Tibial artery (tissue), 4 donors: Measurements from ENCODE around the gene WLS.

Experiments used
- DNase-seq, 2 donors: peaks; one replicate each; pipeline ENCODE4 v3.0.0-alpha.2; 2019
- H3K27ac ChIP-seq, 2 donors: fragments of 200-600 bp; sonication (generic) in 1 of 2; 1 replicate in 1 of 2; 2 replicates in 1 of 2; pipeline ENCODE4 v1.5.1; 2018 to 2019; ENCODE audit warnings: mild to moderate bottlenecking in 1 of 2
- H3K27me3 ChIP-seq, 2 donors: fragments of 200-600 bp; sonication (generic) in 1 of 2; one replicate each; pipeline versions ENCODE4 v1.5.1 to v1.6.0; 2016 to 2019
- H3K36me3 ChIP-seq, 3 donors: fragments of 200-600 bp; sonication (generic) in 2 of 3; one replicate each; pipeline ENCODE4 v1.5.1; 2016 to 2019; ENCODE audit warnings: mild to moderate bottlenecking in 2 of 3
- H3K4me1 ChIP-seq, 4 donors: fragments of 200-600 bp; sonication (generic) in 2 of 4; 1 replicate in 3 of 4; 2 replicates in 1 of 4; pipeline ENCODE4 v1.5.1; 2016 to 2019
- H3K4me3 ChIP-seq, 2 donors: fragments of 200-600 bp; sonication (generic) in 1 of 2; 1 replicate in 1 of 2; 2 replicates in 1 of 2; pipeline ENCODE4 v1.5.1; 2018 to 2019; ENCODE audit warnings: mild to moderate bottlenecking in 2 of 2
- H3K9me3 ChIP-seq, 3 donors: fragments of 200-600 bp; sonication (generic) in 1 of 3; one replicate each; pipeline ENCODE4 v1.5.1; 2016 to 2019
- CTCF ChIP-seq, 2 experiments: fragments of 200-600 bp in 1 of 2; fragments of 450-650 bp in 1 of 2; IDR thresholded peaks; one replicate each; pipeline ENCODE4 v1.5.1; 2017 to 2019; ENCODE audit warnings: antibody characterized with exemption in 2 of 2, mild to moderate bottlenecking in 1 of 2, moderate library complexity in 1 of 2
- intact Hi-C: fragments of 100-400 bp; cut with DNase I; formaldehyde crosslinking; loops from one replicate; pipeline ENCODE4 v1.15.0; 2023; ENCODE audit warnings: low total_unique reads

Gene WLS

GRCh38 chr1:68180441-68181164, 51.7 kb downstream of the WLS start:
- H3K36me3 ChIP-seq: no peaks in the 10 kb centered on the region
- peaks cover 0 to 28% (median 19%) of the 10 kb centered on the region in 4 donors for H3K4me1 ChIP-seq
- no peak for TF ChIP-seq CTCF (IDR thresholded peaks at IDR 0.05)
- no peak overlapping the region for H3K27ac ChIP-seq
- intact Hi-C loops: no loop called here
- no peaks in the 10 kb centered on the region for H3K27me3 ChIP-seq
- no peak overlapping the region for H3K4me3 ChIP-seq
- no peak for DNase-seq
- no peaks in the 10 kb centered on the region for H3K9me3 ChIP-seq

GRCh38 chr1:68178821-68179490, 53.4 kb downstream of the WLS start:
- Histone ChIP-seq H3K4me1 (peaks cover 0 to 44% (median 35%) of the 10 kb centered on the region in 4 donors), H3K27ac (no peak overlapping the region), H3K4me3 (no peak overlapping the region), H3K36me3 (no peaks in the 10 kb centered on the region), H3K27me3 (no peaks in the 10 kb centered on the region), H3K9me3 (no peaks in the 10 kb centered on the region)
- TF ChIP-seq CTCF (IDR thresholded peaks at IDR 0.05): no peak
- intact Hi-C loops: no loop called here
- DNase-seq: no peak

- no peak for TF ChIP-seq CTCF (IDR thresholded peaks at IDR 0.05)
- Histone ChIP-seq H3K27me3 (no peaks in the 10 kb centered on the region), H3K9me3 (no peaks in the 10 kb centered on the region), H3K27ac (peak overlapping the region; percentile 56 to 65), H3K4me1 (peaks cover 0 to 55% (median 46%) of the 10 kb centered on the region in 4 donors), H3K36me3 (no peaks in the 10 kb centered on the region), H3K4me3 (no peak overlapping the region)
- intact Hi-C loops: no loop called here
- DNase-seq: no peak
Measured at GRCh38 chr1:68175621-68176398, 56.5 kb downstream of the WLS start.

- H3K9me3 ChIP-seq: no peaks in the 10 kb centered on the region
- intact Hi-C loops: no loop called here
- H3K4me1 ChIP-seq: peaks cover 0 to 55% (median 46%) of the 10 kb centered on the region in 4 donors
- no peak for DNase-seq
- H3K36me3 ChIP-seq: no peaks in the 10 kb centered on the region
- H3K27me3 ChIP-seq: no peaks in the 10 kb centered on the region
- H3K4me3 ChIP-seq: no peak overlapping the region
- H3K27ac ChIP-seq: peak overlapping the region; percentile 56 to 65
- TF ChIP-seq CTCF (IDR thresholded peaks at IDR 0.05): no peak
Measured at GRCh38 chr1:68174738-68175113, 57.6 kb downstream of the WLS start.

GRCh38 chr1:68173936-68174737, 58.2 kb downstream of the WLS start:
- peak overlapping the region; percentile 7 to 30 for H3K4me3 ChIP-seq
- H3K36me3 ChIP-seq: no peaks in the 10 kb centered on the region
- H3K27me3 ChIP-seq: no peaks in the 10 kb centered on the region
- peak; percentile 75 to 76 for DNase-seq
- H3K4me1 ChIP-seq: peaks cover 0 to 61% (median 46%) of the 10 kb centered on the region in 4 donors
- peak overlapping the region; percentile 56 to 65 for H3K27ac ChIP-seq
- TF ChIP-seq CTCF (IDR thresholded peaks at IDR 0.05): no peak
- H3K9me3 ChIP-seq: no peaks in the 10 kb centered on the region
- intact Hi-C loops: no loop called here
